Fibroblast of the aortic adventitia (primary cell): Measurements from ENCODE around the gene PQBP1. TPM values are rescaled to one million over a fixed set of nuclear protein-coding genes. Genes with fewer than 3 reads are reported as not detected.
"Not testable (repeated sequence)": the region's sequence is repeated elsewhere in the genome, so short reads cannot be mapped to it uniquely, and the experiment has no call there.

Experiments used
- DNase-seq: peaks from one replicate; pipeline ENCODE4 v3.0.0-alpha.2; 2010; ENCODE audit warnings: low read depth
- H3K4me3 ChIP-seq: 2 replicates; pipeline ENCODE4 v1.5.1; 2011; ENCODE audit warnings: low read depth, mild to moderate bottlenecking, control low read depth, low read length, moderate library complexity
- CTCF ChIP-seq: IDR thresholded peaks from 2 replicates; pipeline ENCODE4 v1.5.1; 2011; ENCODE audit warnings: mild to moderate bottlenecking, low read length, control low read depth, inconsistent platforms; ENCODE audit not compliant: insufficient read depth
- total RNA-seq: library from RNA; depleted of rRNA; stranded (reverse); fragments of >200 nt; gene quantifications from 2 replicates; pipeline ENCODE4 v1.2.3, GENCODE V29; 2012; ENCODE audit warnings: low replicate concordance

PQBP1 gene
- total RNA-seq, 1 donor: 35.4 TPM

- H3K4me3 ChIP-seq: no peak overlapping the region
- DNase-seq: no peak
- TF ChIP-seq CTCF: no peak
Observed at GRCh38 chrX:48883729-48884128, 14.0 kb upstream of the PQBP1 start.

- not testable (repeated sequence) for DNase-seq, H3K4me3 ChIP-seq
Observed at GRCh38 chrX:48886586-48886985, 11.1 kb upstream of the PQBP1 start.

GRCh38 chrX:48890296-48890925 is 7.3 kb upstream of the PQBP1 start:
- peak overlapping the region; percentile 58 for H3K4me3 ChIP-seq
- no peak for TF ChIP-seq CTCF
- no peak for DNase-seq

GRCh38 chrX:48890934-48891401 is 6.8 kb upstream of the PQBP1 start:
- peak overlapping the region; percentile 58 for H3K4me3 ChIP-seq
- no peak for TF ChIP-seq CTCF
- DNase-seq: no peak

GRCh38 chrX:48891402-48892288 is 6.1 kb upstream of the PQBP1 start:
- DNase-seq: peak; percentile 75
- peak; percentile 54 for TF ChIP-seq CTCF
- H3K4me3 ChIP-seq: peak overlapping the region; percentile 58

GRCh38 chrX:48892896-48893295 is 4.8 kb upstream of the PQBP1 start:
- H3K4me3 ChIP-seq: no peak overlapping the region
- no peak for DNase-seq
- no peak for TF ChIP-seq CTCF
